ENCODE results near the gene MEIOSIN. TPM values are rescaled to one million over a fixed set of nuclear protein-coding genes. Genes with fewer than 3 reads are reported as not detected.

Gene MEIOSIN
- total and polyA plus RNA-seq, 2 of the 4 experiments (the other 2 are of a cell fraction), result not detected

DNA sequence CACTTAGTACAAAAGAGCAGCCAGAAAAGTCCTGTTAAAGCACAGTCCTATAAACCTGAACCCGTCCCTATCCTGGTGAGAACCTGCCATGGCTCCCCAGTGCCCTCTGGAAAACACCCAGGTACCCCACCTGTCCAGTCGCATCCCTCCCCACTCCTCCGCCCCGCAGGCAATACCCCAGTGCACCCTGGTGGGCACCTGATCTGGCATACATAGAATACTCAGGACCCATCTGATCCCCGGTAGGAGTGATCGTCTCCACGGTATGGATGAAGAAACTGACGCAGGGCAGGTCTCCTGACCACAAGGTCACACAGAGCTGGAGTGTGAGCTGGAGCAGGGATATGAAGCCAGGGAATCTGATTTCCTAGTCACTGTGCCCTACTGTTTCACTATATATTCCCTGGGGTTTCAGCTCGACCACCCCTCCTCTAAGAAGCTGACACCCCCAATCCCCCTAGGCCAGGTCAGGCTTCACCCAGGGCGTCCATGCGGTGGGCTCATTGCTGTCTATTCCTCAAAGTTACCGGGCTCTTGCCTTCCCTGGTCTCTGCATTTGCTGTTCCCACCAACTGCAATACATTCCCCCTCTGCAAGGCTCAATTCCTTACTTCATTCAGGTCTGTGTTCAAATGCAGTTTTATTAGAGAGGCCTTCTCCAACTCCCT is 15.1 kb upstream of the MEIOSIN start:
- 63% methylated on average over 4 of the region's 12 CpGs; no CpG with 5 or more reads in 1 of the 2 experiments for WGBS, 2 experiments (ENCODE audit: extremely low coverage in 2 of 2, insufficient read length in 1 of 2)
- H2BK120ac ChIP-seq (ENCODE audit: low read depth, low read length), result peak overlapping the region; percentile 84
- peak overlapping the region; percentile 41 for H3K4me3 ChIP-seq (ENCODE audit: insufficient read depth, low read depth, low read length)
- peak overlapping the region; percentile 92 for H4K91ac ChIP-seq (ENCODE audit: insufficient read depth, low read depth, low read length)
- DNase-seq (no peak), ATAC-seq (ENCODE audit: low read depth) (no peak)
- ChIA-PET CTCF (interaction anchor here (2.0 kb wide), 1 partner anchor 26 kb away, joined by 10 read pairs; the partner anchor contains the start of genes QPCTL and SNRPD2), POLR2A (ENCODE audit: unreplicated experiment) (interaction anchor here (0.7 kb wide), 1 partner anchor 51 kb away, joined by 3 read pairs; the partner anchor contains the start of gene SIX5)
- H3K36me3 ChIP-seq (ENCODE audit: control insufficient read depth, insufficient read depth, low read length), result peaks cover 7% of the 10 kb centered on the region
- H3K18ac ChIP-seq (ENCODE audit: low read depth, low read length), result peak overlapping the region; percentile 49
- peak overlapping the region; percentile 5 to 88 for H4K8ac ChIP-seq (ENCODE audit: low read depth in 2 of 2, low read length in 2 of 2)
- peak overlapping the region; percentile 91 for H2BK5ac ChIP-seq (ENCODE audit: low read depth, low read length, poor library complexity, severe bottlenecking)
- no peaks in the 10 kb centered on the region for H3K27me3 ChIP-seq (ENCODE audit: control insufficient read depth, insufficient read depth, low read length)
- peak overlapping the region; percentile 95 for H3K14ac ChIP-seq (replicated peaks; ENCODE audit: low read depth, low read length)
- peak overlapping the region; percentile 21 for H2BK20ac ChIP-seq (ENCODE audit: low read depth, low read length)
- peak overlapping the region; percentile 71 for H3K9ac ChIP-seq (ENCODE audit: low read depth, low read length)
- H3K56ac ChIP-seq (ENCODE audit: extremely low read depth, insufficient read depth, low read length), result peak overlapping the region; percentile 81
- H3K27ac ChIP-seq (ENCODE audit: insufficient read depth, low read length), result peak overlapping the region; percentile 93
- H3K4me2 ChIP-seq (ENCODE audit: low read depth, low read length), result peak overlapping the region; percentile 82
- peaks cover 9% of the 10 kb centered on the region for H3K4me1 ChIP-seq (ENCODE audit: control insufficient read depth, insufficient read depth, low read length)
- TF ChIP-seq RAD21 (IDR thresholded peaks at IDR 0.05; ENCODE audit: low read length), result no peak
- no peak for TF ChIP-seq MAZ (IDR thresholded peaks at IDR 0.05; ENCODE audit: borderline replicate concordance, low read depth, low read length)
- TF ChIP-seq CHD1 (IDR thresholded peaks at IDR 0.05; ENCODE audit: low read depth, low read length), result no peak
- TF ChIP-seq POLR2A (IDR thresholded peaks at IDR 0.05; ENCODE audit: low read depth, low read length), result no peak
- no peak for TF ChIP-seq RFX5 (IDR thresholded peaks at IDR 0.05; ENCODE audit: low read depth, low read length)
- TF ChIP-seq, protein P1, sequence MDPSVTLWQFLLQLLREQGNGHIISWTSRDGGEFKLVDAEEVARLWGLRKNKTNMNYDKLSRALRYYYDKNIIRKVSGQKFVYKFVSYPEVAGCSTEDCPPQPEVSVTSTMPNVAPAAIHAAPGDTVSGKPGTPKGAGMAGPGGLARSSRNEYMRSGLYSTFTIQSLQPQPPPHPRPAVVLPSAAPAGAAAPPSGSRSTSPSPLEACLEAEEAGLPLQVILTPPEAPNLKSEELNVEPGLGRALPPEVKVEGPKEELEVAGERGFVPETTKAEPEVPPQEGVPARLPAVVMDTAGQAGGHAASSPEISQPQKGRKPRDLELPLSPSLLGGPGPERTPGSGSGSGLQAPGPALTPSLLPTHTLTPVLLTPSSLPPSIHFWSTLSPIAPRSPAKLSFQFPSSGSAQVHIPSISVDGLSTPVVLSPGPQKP (IDR thresholded peaks at IDR 0.05; ENCODE audit: borderline replicate concordance, low read depth, low read length), result no peak
- TF ChIP-seq RCOR1 (IDR thresholded peaks at IDR 0.05; ENCODE audit: insufficient replicate concordance, low read length), result no peak
- no peak for TF ChIP-seq NFE2L2 (IDR thresholded peaks at IDR 0.05; ENCODE audit: low read depth, low read length)
- TF ChIP-seq MAFK (IDR thresholded peaks at IDR 0.05; ENCODE audit: low read depth, low read length), result no peak
- TF ChIP-seq SMC3 (IDR thresholded peaks at IDR 0.05; ENCODE audit: low read depth, low read length), result no peak
- TF ChIP-seq CTCF (conservative IDR thresholded peaks at IDR 0.05; ENCODE audit: low read depth, low read length), result no peak
- no peak for TF ChIP-seq CEBPB (IDR thresholded peaks at IDR 0.05; ENCODE audit: low read depth, low read length)
- TF ChIP-seq BHLHE40 (IDR thresholded peaks at IDR 0.05; ENCODE audit: low read depth, low read length), result no peak
- TF ChIP-seq FOS (IDR thresholded peaks at IDR 0.05; ENCODE audit: low read depth, low read length), result no peak
- TF ChIP-seq MXI1 (IDR thresholded peaks at IDR 0.05; ENCODE audit: borderline replicate concordance, low read depth, low read length), result no peak
- peak overlapping the region; percentile 93 for H3K4ac ChIP-seq (ENCODE audit: low read depth, low read length)
- no peaks in the 10 kb centered on the region for H3K9me3 ChIP-seq (ENCODE audit: control insufficient read depth, insufficient read depth, low read length)
- H3K79me1 ChIP-seq (ENCODE audit: low read depth in 1 of 2, low read length in 2 of 2), result peaks cover 23 to 83% of the 10 kb centered on the region in 2 experiments
- H4K5ac ChIP-seq (ENCODE audit: low read depth, low read length), result peak overlapping the region; percentile 84
- in situ Hi-C loops (cut with MboI; ENCODE audit: low sequenced_read_pairs), result no loop called here
- BruUV-seq (replicated peaks), result no TSS peak
- intact Hi-C loops (cut with micrococcal nuclease), result loop anchor here (1.0 kb wide), 1 partner anchor 52 kb away; no protein-coding TSS in a partner anchor
- 0 out of 2 replicates have a peak, but pooled peaks cover under 1% of the 10 kb centered on the region for H4K20me1 ChIP-seq (ENCODE audit: insufficient read depth, low read length)
- 0 out of 2 replicates have a peak, but pooled peaks cover 3% of the 10 kb centered on the region for H3K9me1 ChIP-seq (ENCODE audit: insufficient read depth, low read length)
- H2AFZ ChIP-seq (replicated peaks; ENCODE audit: low read length, poor library complexity), result peak overlapping the region; percentile 95
- H3K23ac ChIP-seq (ENCODE audit: low read depth, low read length), result peak overlapping the region; percentile 73; the same call in 1 of the 2 replicates
- dilution Hi-C loops (cut with HindIII; ENCODE audit: low sequenced_read_pairs, unreplicated experiment), result no loop called here
- H2AK9ac ChIP-seq (replicated peaks; ENCODE audit: low read depth, low read length, poor library complexity), result peak overlapping the region; percentile 98
- peak overlapping the region; percentile 93 for H2AK5ac ChIP-seq (ENCODE audit: low read depth, low read length)
- peak overlapping the region; percentile 13; the same call in 1 of the 3 replicates for H2BK15ac ChIP-seq (ENCODE audit: low read depth, low read length)
